Left lung (tissue), 10 donors: ENCODE results near the gene TRMT44. TPM values are rescaled to one million over a fixed set of nuclear protein-coding genes. Genes with fewer than 3 reads are reported as not detected.
"Not testable (repeated sequence)": the region's sequence is repeated elsewhere in the genome, so short reads cannot be mapped to it uniquely, and the experiment has no call there.

ENCODE experiments used
- ATAC-seq: fragments of 200-7000 bp; cut with Tn5 transposase; one replicate; pipeline ENCODE4 v1.9.1; 2020; ENCODE audit warnings: moderate library complexity
- DNase-seq, 4 donors: peaks; one replicate each; pipeline ENCODE4 v3.0.0-alpha.2; 2013 to 2020
- H3K27ac ChIP-seq, 2 donors: fragments of 200-600 bp; sonication (generic) in 1 of 2; one replicate each; pipeline versions ENCODE4 v1.5.0 to v1.8.0; 2020 to 2021
- H3K27me3 ChIP-seq, 2 donors: fragments of 200-600 bp; sonication (generic) in 1 of 2; one replicate each; pipeline versions ENCODE4 v1.5.0 to v1.8.0; 2020 to 2021
- H3K36me3 ChIP-seq, 2 donors: fragments of 200-600 bp; sonication (generic) in 1 of 2; one replicate each; pipeline versions ENCODE4 v1.5.0 to v1.8.0; 2020 to 2021
- H3K4me1 ChIP-seq, 2 donors: fragments of 200-600 bp; one replicate each; pipeline ENCODE4 v1.8.0; 2021
- H3K4me3 ChIP-seq, 2 donors: fragments of 200-600 bp; sonication (generic) in 1 of 2; one replicate each; pipeline versions ENCODE4 v1.5.0 to v1.8.0; 2020 to 2021; ENCODE audit warnings: mild to moderate bottlenecking in 1 of 2
- H3K9me3 ChIP-seq, 2 donors: fragments of 200-600 bp; sonication (generic) in 1 of 2; one replicate each; pipeline versions ENCODE4 v1.5.0 to v1.8.0; 2020 to 2021
- CTCF ChIP-seq, 2 donors: fragments of 200-600 bp; sonication (generic) in 1 of 2; IDR thresholded peaks; one replicate each; pipeline versions ENCODE4 v1.5.0 to v1.8.0; 2021; ENCODE audit warnings: antibody characterized with exemption in 2 of 2
- intact Hi-C, 2 donors: fragments of 100-400 bp; cut with DNase I; formaldehyde crosslinking; loops; one replicate each; pipeline versions ENCODE4 v1.11.2 to v1.14.2; 2022
- polyA plus RNA-seq, 6 donors: library from polyadenylated mRNA; unstranded; fragments of 120-200 nt; gene quantifications; one replicate each; pipeline ENCODE4 v1.2.1, GENCODE V29; 2013; ENCODE audit not compliant: insufficient read length in 6 of 6
- total RNA-seq, 2 donors: library from RNA; stranded (reverse); fragmentation: NEBNext Ultra II Directional; extraction: Animal tissue kit (Norgen Biotek cat#: 25700); gene quantifications; one replicate each; pipeline ENCODE4 v1.2.1, GENCODE V29; 2021
- donor health status: DM: no; HTN: yes; CAD: no.
- donor health status: DM: no; HTN: no; CAD: no.

TRMT44 gene
- total and polyA plus RNA-seq, 8 donors = 15.0 to 20.6 (median 19.1) TPM

- intact Hi-C loops = loop anchor here in 1 of 2 donors (10.0 kb wide), 1 partner anchor 67 kb away; no protein-coding TSS in a partner anchor
- TF ChIP-seq CTCF (IDR thresholded peaks at IDR 0.05) = no peak
- Histone ChIP-seq H3K27me3 (no peaks in the 10 kb centered on the region), H3K27ac (no peak overlapping the region), H3K4me1 (peaks cover 0 to under 1% of the 10 kb centered on the region in 2 donors), H3K36me3 (peaks cover 0 to 28% of the 10 kb centered on the region in 2 donors), H3K9me3 (no peaks in the 10 kb centered on the region), H3K4me3 (no peak overlapping the region)
- ATAC-seq (no peak), DNase-seq (no peak)
These were observed 37.1 kb downstream of the TRMT44 start for GRCh38 chr4:8477676-8478075.

GRCh38 chr4:8478371-8478770, 37.8 kb downstream of the TRMT44 start:
- no peaks in the 10 kb centered on the region for H3K27me3 ChIP-seq
- peaks cover 0 to 28% of the 10 kb centered on the region in 2 donors for H3K36me3 ChIP-seq
- DNase-seq = no peak
- no peak for ATAC-seq
- H3K9me3 ChIP-seq = no peaks in the 10 kb centered on the region
- H3K4me3 ChIP-seq = no peak overlapping the region
- no peak overlapping the region for H3K27ac ChIP-seq
- intact Hi-C loops = loop anchor here in 1 of 2 donors (10.0 kb wide), 1 partner anchor 66 kb away; no protein-coding TSS in a partner anchor
- no peak for TF ChIP-seq CTCF (IDR thresholded peaks at IDR 0.05)
- no peaks in the 10 kb centered on the region for H3K4me1 ChIP-seq

- Histone ChIP-seq H3K4me3 (no peak overlapping the region), H3K27ac (no peak overlapping the region), H3K9me3 (no peaks in the 10 kb centered on the region), H3K27me3 (no peaks in the 10 kb centered on the region), H3K4me1 (no peaks in the 10 kb centered on the region), H3K36me3 (peaks cover 0 to 28% of the 10 kb centered on the region in 2 donors)
- DNase-seq (no peak), ATAC-seq (no peak)
- intact Hi-C loops = loop anchor here in 1 of 2 donors (10.0 kb wide), 1 partner anchor 66 kb away; no protein-coding TSS in a partner anchor
- no peak for TF ChIP-seq CTCF (IDR thresholded peaks at IDR 0.05)
These were observed 38.5 kb downstream of the TRMT44 start for GRCh38 chr4:8478801-8479744.

- Histone ChIP-seq H3K4me3 (no peak overlapping the region), H3K9me3 (no peaks in the 10 kb centered on the region), H3K36me3 (peaks cover 0 to 28% of the 10 kb centered on the region in 2 donors), H3K4me1 (no peaks in the 10 kb centered on the region), H3K27me3 (no peaks in the 10 kb centered on the region), H3K27ac (no peak overlapping the region)
- ATAC-seq (no peak), DNase-seq (no peak)
- intact Hi-C loops = no loop called here
- no peak for TF ChIP-seq CTCF (IDR thresholded peaks at IDR 0.05)
These were observed 39.6 kb downstream of the TRMT44 start for GRCh38 chr4:8480221-8480620.

GRCh38 chr4:8486643-8487042, 46.1 kb downstream of the TRMT44 start:
- H3K36me3 ChIP-seq, ATAC-seq, intact Hi-C loops, H3K9me3 ChIP-seq, H3K27ac ChIP-seq, H3K4me3 ChIP-seq, DNase-seq, H3K27me3 ChIP-seq, H3K4me1 ChIP-seq: not testable (repeated sequence)
